ENCODE measurements around the gene ZNRF2.
"Not testable (repeated sequence)": the region's sequence is repeated elsewhere in the genome, so short reads cannot be mapped to it uniquely, and the experiment has no call there.

GRCh38 chr7:30265189-30265588, 19.2 kb upstream of the ZNRF2 start:
- TF ChIP-seq CTCF (CRISPR knock-in tag; IDR thresholded peaks at IDR 0.05); IRF9 (CRISPR knock-in tag; IDR thresholded peaks at IDR 0.05; ENCODE audit: borderline replicate concordance); KLF12 (CRISPR knock-in tag; IDR thresholded peaks at IDR 0.05; ENCODE audit: borderline replicate concordance); ZNF501 (CRISPR knock-in tag; IDR thresholded peaks at IDR 0.05); USF2 (IDR thresholded peaks at IDR 0.05; ENCODE audit: low read depth, low read length); USF2 (CRISPR knock-in tag; IDR thresholded peaks at IDR 0.05; ENCODE audit: borderline replicate concordance); ASH2L (IDR thresholded peaks at IDR 0.05; ENCODE audit: insufficient read length, low read depth, low read length): not testable (repeated sequence)

Data from HepG2 (cell line).